ENCODE results near the gene MCM9. TPM values are rescaled to one million over a fixed set of nuclear protein-coding genes. Genes with fewer than 3 reads are reported as not detected.

MCM9 gene
- total and polyA plus RNA-seq, 2 of the 4 experiments (the other 2 are of a cell fraction) = 3.5 to 7.2 TPM

DNA sequence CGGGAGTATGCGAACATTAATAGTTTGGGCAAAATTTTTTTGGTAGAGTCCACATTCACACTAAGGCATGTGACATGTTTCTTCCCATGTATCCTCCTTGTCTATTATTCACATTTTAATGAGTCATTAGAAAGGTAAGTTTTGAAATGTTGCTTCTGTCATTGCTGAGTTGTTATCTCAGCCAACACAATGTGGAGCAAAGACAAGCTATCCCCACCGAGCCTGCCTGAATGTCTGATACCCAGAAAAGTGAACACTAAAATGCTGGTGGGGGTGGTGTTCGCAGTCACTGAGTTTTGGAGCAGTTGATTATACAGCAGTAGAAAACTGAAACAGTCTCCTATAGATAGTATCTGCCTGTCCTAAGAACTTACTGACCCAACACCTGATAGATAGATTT, 109.3 kb downstream of the MCM9 start:
- ChIA-PET POLR2A (ENCODE audit: unreplicated experiment) (no interaction called here), CTCF (no interaction called here)
- Histone ChIP-seq H3K9me1 (ENCODE audit: insufficient read depth, low read length) (no peaks in the 10 kb centered on the region), H3K27me3 (ENCODE audit: control insufficient read depth, insufficient read depth, low read length) (no peaks in the 10 kb centered on the region), H3K4me2 (ENCODE audit: low read depth, low read length) (no peak overlapping the region), H3K23ac (ENCODE audit: low read depth, low read length) (no peak overlapping the region), H3K9ac (ENCODE audit: low read depth, low read length) (no peak overlapping the region), H4K20me1 (ENCODE audit: insufficient read depth, low read length) (no peaks in the 10 kb centered on the region), H3K79me1 (ENCODE audit: low read depth in 1 of 2, low read length in 2 of 2) (no peaks in the 10 kb centered on the region; a peak in 1 of 4 replicates), H2AFZ (replicated peaks; ENCODE audit: low read length, poor library complexity) (no peak overlapping the region), H3K36me3 (ENCODE audit: control insufficient read depth, insufficient read depth, low read length) (peaks cover 12% of the 10 kb centered on the region), H3K4ac (ENCODE audit: low read depth, low read length) (no peak overlapping the region), H4K91ac (ENCODE audit: insufficient read depth, low read depth, low read length) (no peak overlapping the region), H2BK120ac (ENCODE audit: low read depth, low read length) (no peak overlapping the region), H2BK5ac (ENCODE audit: low read depth, low read length, poor library complexity, severe bottlenecking) (no peak overlapping the region), H4K5ac (ENCODE audit: low read depth, low read length) (no peak overlapping the region), H3K4me1 (ENCODE audit: control insufficient read depth, insufficient read depth, low read length) (no peaks in the 10 kb centered on the region), H3K27ac (ENCODE audit: insufficient read depth, low read length) (no peak overlapping the region), H2AK9ac (replicated peaks; ENCODE audit: low read depth, low read length, poor library complexity) (no peak overlapping the region), H4K8ac (ENCODE audit: low read depth in 2 of 2, low read length in 2 of 2) (no peak overlapping the region), H3K56ac (ENCODE audit: extremely low read depth, insufficient read depth, low read length) (no peak overlapping the region), H3K9me3 (ENCODE audit: control insufficient read depth, insufficient read depth, low read length) (no peaks in the 10 kb centered on the region), H2BK15ac (ENCODE audit: low read depth, low read length) (no peak overlapping the region), H2AK5ac (ENCODE audit: low read depth, low read length) (no peak overlapping the region), H3K4me3 (ENCODE audit: insufficient read depth, low read depth, low read length) (no peak overlapping the region), H2BK20ac (ENCODE audit: low read depth, low read length) (no peak overlapping the region), H3K18ac (ENCODE audit: low read depth, low read length) (no peak overlapping the region), H3K14ac (replicated peaks; ENCODE audit: low read depth, low read length) (no peak overlapping the region)
- DNase-seq (no peak), ATAC-seq (ENCODE audit: low read depth) (no peak)
- intact Hi-C loops (cut with micrococcal nuclease) (no loop called here), in situ Hi-C loops (cut with MboI; ENCODE audit: low sequenced_read_pairs) (no loop called here), dilution Hi-C loops (cut with HindIII; ENCODE audit: low sequenced_read_pairs, unreplicated experiment) (no loop called here)
- no TSS peak for BruUV-seq (replicated peaks)
- WGBS, 2 experiments (ENCODE audit: extremely low coverage in 2 of 2, insufficient read length in 1 of 2) = no CpG with 5 or more reads among the region's 4 CpGs
- no peak for TF ChIP-seq CTCF (conservative IDR thresholded peaks at IDR 0.05; ENCODE audit: low read depth, low read length)
- no peak for TF ChIP-seq USF2 (IDR thresholded peaks at IDR 0.05; ENCODE audit: low read depth, low read length)
- no peak for TF ChIP-seq RAD21 (IDR thresholded peaks at IDR 0.05; ENCODE audit: low read length)
- TF ChIP-seq MAFK (IDR thresholded peaks at IDR 0.05; ENCODE audit: low read depth, low read length) = no peak
- TF ChIP-seq POLR2A (IDR thresholded peaks at IDR 0.05; ENCODE audit: low read depth, low read length) = no peak

Data from IMR-90 (cell line).